Stomach (tissue), 4 donors: Measurements from ENCODE around the gene ZNFX1.

ENCODE experiments used
- EP300 ChIP-seq: sonication (generic); formaldehyde crosslinking; IDR thresholded peaks from one replicate; pipeline ENCODE4 v1.6.1; 2017; ENCODE audit warnings: antibody characterized with exemption
- POLR2A ChIP-seq, 4 donors: fragments of 450-650 bp; IDR thresholded peaks; one replicate each; pipeline ENCODE4 v1.6.1; 2016; ENCODE audit warnings: antibody characterized with exemption in 4 of 4, control low read depth in 2 of 4, mild to moderate bottlenecking in 1 of 4, moderate library complexity in 1 of 4
- POLR2AphosphoS5 ChIP-seq, 3 donors: sonication (generic); formaldehyde crosslinking; IDR thresholded peaks; one replicate each; pipeline ENCODE4 v1.6.1; 2016; ENCODE audit warnings: antibody characterized with exemption in 3 of 3
- TF ChIP-seq, protein P1 (sequence below), 7 experiments: fragments of 450-650 bp in 4 of 7; fragments of 200-600 bp in 3 of 7; sonication (generic) in 3 of 7; IDR thresholded peaks; one replicate each; pipeline ENCODE4 v1.5.1; 2016 to 2019; ENCODE audit warnings: antibody characterized with exemption in 7 of 7, control low read depth in 2 of 7, mild to moderate bottlenecking in 1 of 7

- TF ChIP-seq POLR2AphosphoS5 (IDR thresholded peaks at IDR 0.05), result no peak
- TF ChIP-seq POLR2A (IDR thresholded peaks at IDR 0.05), result no peak
- TF ChIP-seq EP300, result no peak
- TF ChIP-seq, protein P1, sequence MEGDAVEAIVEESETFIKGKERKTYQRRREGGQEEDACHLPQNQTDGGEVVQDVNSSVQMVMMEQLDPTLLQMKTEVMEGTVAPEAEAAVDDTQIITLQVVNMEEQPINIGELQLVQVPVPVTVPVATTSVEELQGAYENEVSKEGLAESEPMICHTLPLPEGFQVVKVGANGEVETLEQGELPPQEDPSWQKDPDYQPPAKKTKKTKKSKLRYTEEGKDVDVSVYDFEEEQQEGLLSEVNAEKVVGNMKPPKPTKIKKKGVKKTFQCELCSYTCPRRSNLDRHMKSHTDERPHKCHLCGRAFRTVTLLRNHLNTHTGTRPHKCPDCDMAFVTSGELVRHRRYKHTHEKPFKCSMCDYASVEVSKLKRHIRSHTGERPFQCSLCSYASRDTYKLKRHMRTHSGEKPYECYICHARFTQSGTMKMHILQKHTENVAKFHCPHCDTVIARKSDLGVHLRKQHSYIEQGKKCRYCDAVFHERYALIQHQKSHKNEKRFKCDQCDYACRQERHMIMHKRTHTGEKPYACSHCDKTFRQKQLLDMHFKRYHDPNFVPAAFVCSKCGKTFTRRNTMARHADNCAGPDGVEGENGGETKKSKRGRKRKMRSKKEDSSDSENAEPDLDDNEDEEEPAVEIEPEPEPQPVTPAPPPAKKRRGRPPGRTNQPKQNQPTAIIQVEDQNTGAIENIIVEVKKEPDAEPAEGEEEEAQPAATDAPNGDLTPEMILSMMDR (IDR thresholded peaks at IDR 0.05), result no peak
Observed at GRCh38 chr20:49306903-49307620, 29.2 kb upstream of the ZNFX1 start.
